Subcutaneous abdominal adipose tissue (tissue), 5 donors: ENCODE measurements around the gene DNAH8.

Experiments
- H3K27ac ChIP-seq: one replicate; pipeline ENCODE4 v1.7.0; 2013; ENCODE audit warnings: low read depth, mild to moderate bottlenecking, inconsistent platforms, low read length, moderate library complexity
- H3K27me3 ChIP-seq, 5 donors: one replicate each; pipeline ENCODE4 v1.7.0; 2013; ENCODE audit warnings: low read length in 5 of 5, inconsistent platforms in 1 of 5; ENCODE audit not compliant: control insufficient read depth in 5 of 5, insufficient read depth in 4 of 5
- H3K36me3 ChIP-seq, 5 donors: one replicate each; pipeline ENCODE4 v1.7.0; 2013; ENCODE audit warnings: low read length in 5 of 5; ENCODE audit not compliant: control insufficient read depth in 5 of 5, insufficient read depth in 5 of 5
- H3K4me1 ChIP-seq, 5 donors: one replicate each; pipeline ENCODE4 v1.7.0; 2013; ENCODE audit warnings: low read length in 5 of 5, mild to moderate bottlenecking in 3 of 5, moderate library complexity in 1 of 5; ENCODE audit not compliant: control insufficient read depth in 5 of 5, insufficient read depth in 5 of 5
- H3K4me3 ChIP-seq, 5 donors: one replicate each; pipeline ENCODE4 v1.7.0; 2013; ENCODE audit warnings: low read length in 5 of 5, low read depth in 1 of 5
- H3K9ac ChIP-seq, 5 donors: one replicate each; pipeline ENCODE4 v1.7.0; 2013; ENCODE audit warnings: low read length in 5 of 5, mild to moderate bottlenecking in 4 of 5, moderate library complexity in 3 of 5
- H3K9me3 ChIP-seq, 5 donors: one replicate each; pipeline ENCODE4 v1.7.0; 2013; ENCODE audit warnings: low read length in 5 of 5; ENCODE audit not compliant: control insufficient read depth in 5 of 5
- donor health status: healthy.
- donor health status: healthy.
- donor health status: healthy.
- donor health status: healthy.
- donor health status: healthy.

Gene DNAH8, protein sequence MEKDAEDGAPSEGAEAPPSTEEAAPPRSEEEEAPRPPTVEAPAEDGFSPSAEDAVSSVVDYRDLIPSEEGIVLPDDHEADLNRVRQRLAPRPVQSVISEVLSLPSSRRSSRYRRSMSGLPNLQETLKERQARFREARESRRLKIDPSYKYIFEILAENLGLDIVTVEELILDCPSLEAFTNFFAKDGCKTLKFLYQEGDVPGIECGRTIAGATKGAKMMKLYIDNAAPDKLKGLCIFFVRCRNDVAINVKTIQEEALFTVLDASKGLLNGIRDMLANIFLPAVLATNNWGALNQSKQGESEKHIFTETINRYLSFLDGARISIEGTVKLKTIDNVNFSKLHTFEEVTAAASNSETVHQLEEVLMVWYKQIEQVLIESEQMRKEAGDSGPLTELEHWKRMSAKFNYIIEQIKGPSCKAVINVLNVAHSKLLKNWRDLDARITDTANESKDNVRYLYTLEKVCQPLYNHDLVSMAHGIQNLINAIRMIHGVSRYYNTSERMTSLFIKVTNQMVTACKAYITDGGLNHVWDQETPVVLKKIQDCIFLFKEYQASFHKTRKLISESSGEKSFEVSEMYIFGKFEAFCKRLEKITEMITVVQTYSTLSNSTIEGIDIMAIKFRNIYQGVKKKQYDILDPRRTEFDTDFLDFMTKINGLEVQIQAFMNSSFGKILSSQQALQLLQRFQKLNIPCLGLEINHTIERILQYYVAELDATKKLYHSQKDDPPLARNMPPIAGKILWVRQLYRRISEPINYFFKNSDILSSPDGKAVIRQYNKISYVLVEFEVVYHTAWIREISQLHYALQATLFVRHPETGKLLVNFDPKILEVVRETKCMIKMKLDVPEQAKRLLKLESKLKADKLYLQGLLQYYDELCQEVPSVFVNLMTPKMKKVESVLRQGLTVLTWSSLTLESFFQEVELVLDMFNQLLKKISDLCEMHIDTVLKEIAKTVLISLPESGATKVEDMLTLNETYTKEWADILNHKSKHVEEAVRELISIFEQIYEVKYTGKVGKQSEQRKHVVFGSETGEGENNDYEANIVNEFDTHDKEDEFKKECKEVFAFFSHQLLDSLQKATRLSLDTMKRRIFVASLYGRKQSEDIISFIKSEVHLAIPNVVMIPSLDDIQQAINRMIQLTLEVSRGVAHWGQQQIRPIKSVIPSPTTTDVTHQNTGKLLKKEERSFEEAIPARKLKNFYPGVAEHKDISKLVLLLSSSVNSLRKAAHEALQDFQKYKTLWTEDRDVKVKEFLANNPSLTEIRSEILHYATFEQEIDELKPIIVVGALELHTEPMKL (N-terminal part only)

DNA sequence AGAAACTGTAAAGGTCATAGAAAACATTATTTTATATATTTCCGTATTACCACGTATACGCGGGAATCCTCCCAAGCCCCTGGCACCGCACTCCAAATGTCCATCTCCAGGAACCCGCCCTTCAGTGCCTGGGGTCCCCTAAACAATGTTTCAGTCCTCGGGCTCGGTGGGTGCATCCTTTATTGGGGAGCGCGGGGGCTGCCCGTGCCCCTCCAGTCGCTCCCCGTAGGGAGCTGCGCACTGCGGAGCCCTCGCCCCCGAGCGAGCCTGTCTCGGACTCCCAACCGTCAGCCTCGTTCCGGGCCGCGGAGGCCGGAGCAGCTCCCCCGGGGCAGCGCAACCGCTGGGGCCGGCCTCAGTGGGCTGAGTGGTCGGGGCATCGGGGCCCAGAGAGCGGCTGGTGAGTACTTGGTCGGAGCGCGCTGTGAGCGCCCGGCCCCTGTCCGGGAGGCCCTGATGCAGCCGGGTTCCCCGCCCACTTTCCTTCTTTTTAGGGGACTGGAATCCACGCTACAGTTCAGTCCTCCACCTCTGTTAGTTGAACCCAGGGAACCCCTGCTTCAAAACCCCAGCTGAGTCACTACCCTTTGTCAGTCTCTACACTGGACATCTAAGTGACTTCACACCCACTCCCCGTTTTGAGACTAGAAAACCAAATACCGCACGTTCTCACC is at the start of gene DNAH8:
Gene DNAH8, plus strand, starts transcription at position 296 of the 674 bp plus-strand sequence. CDS start 7,499 bp downstream, outside the sequence.
- Histone ChIP-seq H3K27me3 (peaks cover 3 to 33% (median 18%) of the 10 kb centered on the region in 5 donors), H3K27ac (no peak within 1 kb of the TSS), H3K36me3 (no peaks in the 10 kb centered on the region), H3K9ac (peak within 1 kb of the TSS in 1 of 5 donors; percentile 29), H3K4me3 (peak within 1 kb of the TSS in 3 of 5 donors; percentile 18 to 48 (median 42)), H3K4me1 (peaks cover 0 to 8% (median 7%) of the 10 kb centered on the region in 5 donors), H3K9me3 (peaks cover 0 to 3% (median 0%) of the 10 kb centered on the region in 5 donors)

DNA sequence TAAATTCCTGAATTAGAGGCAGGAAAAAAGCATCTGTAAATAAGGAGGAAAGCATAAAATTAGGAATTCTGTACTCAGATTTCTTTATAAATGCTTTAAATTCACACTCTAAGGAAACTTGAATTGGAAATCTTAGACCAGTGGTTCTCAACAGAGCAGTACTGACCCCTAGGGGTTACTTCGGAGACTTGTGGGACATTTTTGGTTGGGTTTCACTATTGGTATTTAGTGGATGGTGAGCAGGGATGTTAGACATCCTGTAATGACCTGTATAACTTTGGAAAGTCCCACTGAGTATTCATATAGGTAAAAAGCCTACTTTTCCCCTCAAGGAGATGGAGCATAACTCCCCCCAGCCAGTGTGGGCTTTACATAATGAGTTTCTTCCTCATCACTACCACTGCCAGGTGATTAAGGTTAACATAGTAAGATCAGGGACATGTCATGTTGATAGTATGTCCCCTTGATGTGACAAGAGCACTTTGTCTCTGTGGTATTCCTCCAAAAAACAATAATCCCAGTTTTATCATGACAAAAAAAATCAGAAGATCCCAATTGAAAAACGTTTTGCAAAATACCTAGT is 43.1 kb upstream of the DNAH8 start:
- Histone ChIP-seq H3K4me3 (no peak overlapping the region), H3K27me3 (no peaks in the 10 kb centered on the region), H3K27ac (no peak overlapping the region), H3K36me3 (peaks cover 15 to 23% (median 17%) of the 10 kb centered on the region in 5 donors), H3K4me1 (peaks cover 0 to 4% (median 0%) of the 10 kb centered on the region in 5 donors), H3K9ac (no peak overlapping the region), H3K9me3 (no peaks in the 10 kb centered on the region)

DNA sequence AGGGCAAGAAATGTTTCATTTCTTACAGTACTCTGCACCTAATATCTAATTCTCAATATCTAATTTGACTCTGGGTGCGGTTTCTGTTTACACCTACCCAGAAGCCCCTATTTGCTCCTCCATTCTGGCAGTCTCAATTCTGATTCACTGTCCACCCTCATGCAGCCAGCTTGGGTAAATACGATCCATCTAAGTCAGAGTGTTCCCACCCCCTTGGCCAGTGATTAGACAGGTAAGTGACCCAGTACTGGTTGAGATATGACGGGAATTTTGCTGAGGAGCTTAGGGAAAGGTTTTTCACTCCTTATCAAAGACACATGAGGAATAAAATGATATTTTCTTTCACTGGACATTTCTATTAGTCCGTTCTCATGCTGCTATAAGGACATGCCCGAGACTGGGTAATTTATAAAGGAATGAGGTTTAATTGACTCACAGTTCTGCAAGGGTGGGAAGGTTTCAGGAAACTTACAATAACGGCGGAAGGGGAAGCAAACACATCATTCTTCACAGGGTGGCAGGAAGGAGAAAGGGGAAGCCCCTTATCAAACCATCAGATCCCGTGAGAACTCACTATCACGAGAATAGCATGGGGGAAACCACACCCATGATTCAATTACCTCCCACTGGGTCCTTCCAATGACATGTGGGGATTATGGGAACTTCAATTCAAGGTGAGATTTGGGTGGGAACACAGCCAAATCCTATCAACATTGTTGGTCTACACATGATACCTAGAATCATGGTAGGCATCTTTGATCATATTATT is 41.5 kb upstream of the DNAH8 start:
- H3K27me3 ChIP-seq, result no peaks in the 10 kb centered on the region
- peaks cover 0 to 4% (median 0%) of the 10 kb centered on the region in 5 donors for H3K4me1 ChIP-seq
- no peak overlapping the region for H3K9ac ChIP-seq
- H3K27ac ChIP-seq, result no peak overlapping the region
- peaks cover 19 to 29% (median 22%) of the 10 kb centered on the region in 5 donors for H3K36me3 ChIP-seq
- H3K4me3 ChIP-seq, result no peak overlapping the region
- no peaks in the 10 kb centered on the region for H3K9me3 ChIP-seq

DNA sequence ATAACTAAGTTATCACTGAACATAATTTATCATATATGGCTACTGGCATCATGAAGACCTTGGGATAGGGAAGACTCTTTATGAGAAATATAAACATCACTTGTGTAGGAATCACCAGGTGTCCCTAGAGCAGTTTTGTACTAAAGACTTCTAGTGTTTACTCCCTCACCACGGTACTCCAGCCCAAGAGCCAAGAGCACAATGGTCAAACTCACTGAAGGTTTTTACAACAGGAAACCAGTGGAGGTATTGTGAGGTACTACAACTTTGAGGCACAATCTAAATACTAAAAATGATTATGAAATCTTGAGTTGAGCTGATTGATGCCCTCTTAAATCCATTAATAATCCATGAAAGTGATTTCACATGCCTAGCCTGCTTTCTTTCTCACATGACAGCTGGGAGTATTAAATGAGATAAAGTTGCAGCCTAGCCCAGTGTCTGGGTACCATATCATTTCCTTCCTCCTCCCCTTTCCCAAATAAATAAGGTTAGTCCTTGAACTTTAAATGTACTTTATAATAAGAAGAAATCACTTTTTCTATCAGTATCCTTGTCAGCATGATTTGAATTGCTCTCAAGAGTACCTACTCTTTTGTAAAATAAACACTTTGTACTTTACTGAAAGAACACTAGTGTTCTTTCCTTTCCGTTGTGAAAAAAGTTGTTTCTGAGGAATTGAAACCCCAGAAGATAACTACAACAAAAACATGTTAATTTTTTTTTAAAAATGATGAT is 38.7 kb upstream of the DNAH8 start:
- Histone ChIP-seq H3K4me3 (no peak overlapping the region), H3K36me3 (peaks cover 21 to 37% (median 33%) of the 10 kb centered on the region in 5 donors), H3K4me1 (peaks cover 0 to 4% (median 0%) of the 10 kb centered on the region in 5 donors), H3K27me3 (no peaks in the 10 kb centered on the region), H3K27ac (no peak overlapping the region), H3K9me3 (no peaks in the 10 kb centered on the region), H3K9ac (no peak overlapping the region)

DNA sequence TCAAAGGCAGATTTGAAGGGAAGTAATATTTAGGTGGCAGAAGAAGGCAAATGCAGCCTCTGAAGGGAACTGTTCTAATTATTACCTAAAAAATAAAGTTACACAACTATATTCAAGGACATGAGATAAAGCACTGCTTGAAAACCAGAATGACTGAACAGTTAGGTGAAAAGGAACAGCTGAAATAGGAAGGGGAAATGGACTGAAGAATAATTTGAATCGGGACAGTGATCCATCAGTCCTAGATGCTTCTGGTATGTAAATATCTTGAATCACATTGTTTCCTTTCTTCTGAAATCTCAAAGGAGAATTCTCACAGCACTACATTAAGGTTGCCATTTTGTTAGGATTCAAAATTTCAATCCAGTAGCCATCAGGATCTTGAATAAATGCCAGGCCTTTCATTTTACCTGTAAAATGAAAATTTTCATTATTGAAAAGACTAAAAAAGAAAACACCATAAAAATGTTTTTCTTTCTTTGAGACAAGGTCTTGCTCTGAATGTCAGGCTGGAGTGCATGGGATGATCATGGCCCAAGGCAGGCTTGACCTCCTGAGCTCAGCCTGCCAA is 38.1 kb upstream of the DNAH8 start:
- H3K27me3 ChIP-seq, result no peaks in the 10 kb centered on the region
- no peak overlapping the region for H3K4me3 ChIP-seq
- H3K27ac ChIP-seq, result no peak overlapping the region
- no peak overlapping the region for H3K9ac ChIP-seq
- peaks cover 0 to 4% (median 0%) of the 10 kb centered on the region in 5 donors for H3K4me1 ChIP-seq
- peaks cover 25 to 43% (median 38%) of the 10 kb centered on the region in 5 donors for H3K36me3 ChIP-seq
- no peaks in the 10 kb centered on the region for H3K9me3 ChIP-seq

DNA sequence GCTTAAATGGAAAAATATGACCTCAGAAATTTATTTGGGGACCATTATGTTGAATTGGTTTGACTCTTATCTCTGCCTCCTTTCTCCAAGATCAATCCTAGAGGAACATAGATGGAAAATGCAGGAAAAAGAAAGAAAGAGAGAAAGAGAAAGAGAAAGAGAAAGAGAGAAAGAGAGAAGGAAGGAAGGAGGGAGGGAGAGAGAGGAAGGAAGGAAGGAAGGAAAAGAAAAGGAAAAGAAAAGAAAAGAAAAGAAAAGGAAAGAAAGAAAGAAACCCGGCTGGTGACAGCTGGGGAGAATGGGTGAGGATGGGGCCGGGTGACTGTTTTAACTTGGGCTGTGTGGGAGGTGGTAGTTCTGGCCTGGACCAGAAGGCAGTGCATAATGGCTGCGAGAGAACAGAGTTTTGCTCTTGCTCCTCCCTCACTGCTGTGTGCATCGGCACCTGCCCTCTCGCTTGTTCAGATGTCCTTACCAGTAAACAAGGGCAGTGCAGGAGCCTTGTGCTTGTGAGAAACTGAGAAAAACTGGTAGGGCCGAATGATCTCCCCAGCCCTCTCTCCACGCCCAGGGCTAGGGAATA is 36.8 kb upstream of the DNAH8 start:
- no peak overlapping the region for H3K9ac ChIP-seq
- H3K36me3 ChIP-seq, result peaks cover 32 to 49% (median 45%) of the 10 kb centered on the region in 5 donors
- H3K9me3 ChIP-seq, result no peaks in the 10 kb centered on the region
- H3K27ac ChIP-seq, result no peak overlapping the region
- H3K4me1 ChIP-seq, result peaks cover 0 to 4% (median 0%) of the 10 kb centered on the region in 5 donors
- H3K4me3 ChIP-seq, result no peak overlapping the region
- no peaks in the 10 kb centered on the region for H3K27me3 ChIP-seq

DNA sequence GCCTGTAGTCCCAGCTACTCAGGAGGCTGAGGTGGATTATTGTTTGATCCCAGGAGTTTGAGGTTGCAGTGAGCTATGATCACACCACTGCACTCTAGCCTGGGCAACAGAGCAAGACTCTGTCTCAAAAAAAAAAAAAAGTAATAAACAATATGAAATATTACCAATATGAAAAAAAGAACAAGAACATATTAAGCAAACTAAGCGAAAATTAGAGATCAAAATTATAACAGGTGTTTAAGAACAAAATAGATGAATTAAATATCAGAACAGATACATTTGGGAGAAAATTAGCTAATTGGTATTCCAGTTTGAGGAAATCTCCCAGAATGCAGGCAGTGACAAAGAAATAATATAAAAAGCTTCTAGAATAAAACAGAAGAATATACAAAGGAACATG is 35.4 kb upstream of the DNAH8 start:
- no peaks in the 10 kb centered on the region for H3K9me3 ChIP-seq
- H3K27me3 ChIP-seq, result no peaks in the 10 kb centered on the region
- no peaks in the 10 kb centered on the region for H3K4me1 ChIP-seq
- H3K4me3 ChIP-seq, result no peak overlapping the region
- H3K9ac ChIP-seq, result no peak overlapping the region
- H3K36me3 ChIP-seq, result peaks cover 34 to 50% (median 43%) of the 10 kb centered on the region in 5 donors
- H3K27ac ChIP-seq, result no peak overlapping the region

DNA sequence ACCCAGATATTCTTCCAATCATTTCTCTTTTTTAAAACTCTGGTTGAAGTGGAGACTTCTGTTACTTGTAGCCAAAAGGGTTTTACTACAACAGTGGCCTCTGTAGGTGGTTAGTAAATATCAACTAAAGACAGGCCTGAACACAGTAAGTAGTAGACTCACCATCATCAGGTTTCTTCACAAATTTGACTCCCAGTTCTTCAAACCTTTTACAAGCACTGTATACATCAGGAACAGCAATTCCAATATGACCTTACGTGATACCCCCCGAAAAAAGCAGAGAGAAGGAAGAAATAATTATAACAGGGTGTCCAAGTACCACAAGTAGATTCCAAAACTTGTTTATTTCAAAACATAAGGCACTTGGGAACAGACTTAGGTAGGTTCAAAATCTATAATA is 33.3 kb upstream of the DNAH8 start:
- Histone ChIP-seq H3K4me3 (no peak overlapping the region), H3K9ac (no peak overlapping the region), H3K4me1 (peaks cover 0 to 3% (median 0%) of the 10 kb centered on the region in 5 donors), H3K27me3 (no peaks in the 10 kb centered on the region), H3K36me3 (peaks cover 23 to 34% (median 31%) of the 10 kb centered on the region in 5 donors), H3K9me3 (no peaks in the 10 kb centered on the region), H3K27ac (no peak overlapping the region)
